GM21360 (cell line): ENCODE data around the gene DDX24.

Source experiments
- ATAC-seq: cut with Tn5 transposase; IDR thresholded peaks from one replicate; pipeline ENCODE4 v1.9.1; 2021; ENCODE audit warnings: mild to moderate bottlenecking, moderate library complexity; ENCODE audit not compliant: unreplicated experiment

Gene DDX24

DNA sequence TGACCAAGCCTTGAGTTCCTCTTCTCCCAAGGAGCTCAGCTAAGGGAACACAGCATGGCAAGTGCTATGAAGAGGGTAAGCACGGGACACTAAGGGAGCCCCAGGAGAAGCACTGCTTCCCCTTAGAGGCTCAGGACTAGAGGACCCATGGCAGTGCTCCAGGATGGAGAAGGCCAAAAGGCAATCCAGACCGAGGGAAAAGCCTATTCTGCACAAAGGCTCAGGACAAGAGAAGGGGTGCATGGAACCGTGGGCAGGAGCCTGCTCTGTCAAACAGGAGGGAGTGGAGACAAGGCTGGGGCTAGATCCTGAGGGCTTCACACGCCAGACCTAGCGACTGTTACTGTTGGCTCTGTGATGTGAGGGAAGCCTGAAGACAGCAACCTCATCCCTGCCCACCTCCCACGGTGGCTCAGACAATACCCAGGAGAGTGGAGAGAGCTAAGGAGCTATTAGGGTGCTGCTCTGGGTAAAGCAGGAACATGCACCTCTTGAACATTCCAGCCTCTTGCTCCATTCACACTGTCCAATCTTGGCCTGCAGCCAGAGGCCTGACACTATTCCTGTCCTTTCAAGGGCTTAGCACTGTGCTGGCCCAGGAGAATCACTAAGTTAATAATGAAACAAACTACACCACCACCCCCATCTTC, 30.6 kb downstream of the DDX24 start:
- no peak for ATAC-seq

DNA sequence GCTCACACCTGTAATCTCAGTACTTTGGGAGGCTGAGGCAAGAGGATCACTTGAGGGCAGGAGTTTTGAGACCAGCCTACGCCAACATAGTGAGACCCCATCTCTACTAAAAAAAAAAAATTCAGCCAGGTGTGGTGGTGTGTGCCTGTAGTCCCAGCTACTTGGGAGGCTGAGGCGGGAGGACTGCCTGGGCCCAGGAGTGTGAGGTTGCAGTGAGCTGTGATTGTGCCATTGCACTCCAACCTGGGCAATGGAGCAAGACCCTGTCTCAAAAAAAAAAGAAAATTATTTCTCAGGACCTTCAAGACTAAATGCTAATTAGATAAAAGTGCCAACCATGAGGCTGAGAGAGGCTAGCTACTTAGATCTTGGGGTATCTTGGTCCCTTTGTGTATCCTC, 31.4 kb downstream of the DDX24 start:
- ATAC-seq, result no peak

DNA sequence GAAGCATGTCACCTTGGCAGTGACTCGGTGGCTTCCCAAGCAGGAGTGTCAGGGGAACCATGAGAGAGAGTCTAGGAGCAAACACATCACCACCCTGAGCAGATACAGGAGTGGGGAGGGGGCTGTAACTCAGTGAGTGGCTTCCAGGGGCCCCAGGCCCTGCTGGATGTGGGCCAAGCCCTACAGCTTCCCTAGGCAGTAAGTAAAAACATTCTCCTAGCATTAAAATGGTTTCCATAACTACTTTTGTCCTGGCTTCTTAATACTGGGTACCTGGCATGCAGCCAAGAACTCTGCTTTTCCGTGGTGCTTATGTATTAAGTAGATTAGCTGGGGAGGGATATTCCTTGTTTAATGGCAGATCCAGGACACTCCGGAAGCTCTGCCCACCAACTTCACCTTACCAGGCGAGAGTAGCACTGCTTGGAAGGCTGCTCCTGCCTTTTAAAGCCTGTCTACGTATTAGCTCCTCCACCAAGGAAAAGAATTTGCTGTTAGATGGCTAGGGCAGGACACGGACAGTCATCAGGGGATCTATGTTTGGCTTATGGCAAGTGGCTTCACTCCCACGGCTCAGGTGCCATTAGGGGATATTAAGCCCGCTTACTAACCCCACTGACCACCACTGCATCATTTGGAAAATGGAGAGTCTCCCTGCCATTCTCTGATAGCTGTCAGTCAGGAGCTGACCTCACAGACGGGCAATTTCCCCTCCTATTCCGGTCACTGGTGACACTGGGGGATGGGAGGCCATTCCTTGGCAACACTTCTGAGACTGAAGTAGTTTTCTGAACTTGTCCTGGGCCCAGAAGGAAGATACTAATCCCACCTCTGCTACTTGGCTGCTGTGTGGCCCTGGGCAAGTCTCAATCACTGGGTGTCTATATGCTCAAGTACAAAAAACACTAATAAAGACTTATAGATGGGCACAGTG, 32.0 kb downstream of the DDX24 start:
- ATAC-seq, result no peak

DNA sequence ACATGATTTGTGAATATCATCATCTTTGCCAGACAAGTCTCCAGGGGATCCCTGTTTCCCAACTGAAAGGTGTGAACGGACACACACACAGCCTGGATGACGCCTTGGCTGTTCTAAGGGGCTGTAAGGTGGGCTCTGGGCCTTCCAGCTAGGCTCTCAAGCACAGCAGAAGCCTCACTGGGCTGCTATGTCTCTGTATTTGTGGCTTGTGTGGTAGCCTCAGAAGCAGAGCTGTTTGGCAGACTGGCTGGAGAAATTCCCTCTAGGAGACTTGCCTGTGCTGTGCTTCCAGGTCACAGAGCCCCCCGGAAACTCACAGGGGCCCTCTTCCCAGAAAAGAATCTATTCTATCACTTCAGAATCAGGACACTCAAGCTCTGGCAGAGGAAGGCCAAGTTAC, 33.4 kb downstream of the DDX24 start:
- ATAC-seq, result no peak

DNA sequence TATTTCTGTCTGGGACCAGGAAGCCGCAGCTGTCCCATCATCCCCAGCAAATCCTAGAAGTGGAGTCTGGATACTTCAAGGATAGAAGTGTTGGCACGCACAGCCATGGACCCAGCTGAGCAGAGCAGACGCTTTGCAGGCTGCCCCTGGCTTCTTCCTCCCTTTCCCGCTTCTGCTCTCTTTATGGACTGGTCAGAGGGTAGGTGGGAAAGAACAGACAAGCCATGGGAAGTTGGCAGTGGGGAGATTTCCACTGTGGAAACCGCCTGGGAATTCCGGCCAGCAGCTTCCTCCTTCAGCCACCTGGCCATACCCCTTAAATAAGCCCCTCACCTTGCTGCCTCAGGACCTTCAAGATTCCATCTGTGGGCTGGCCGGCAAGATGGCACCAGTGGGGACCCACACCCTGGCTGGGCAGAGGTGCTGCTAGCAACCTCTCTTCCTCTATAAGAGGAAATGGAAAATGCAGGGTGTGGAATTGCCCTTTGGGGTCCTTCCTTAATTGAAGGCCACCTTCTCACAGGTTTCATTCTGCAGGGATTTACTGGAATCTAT, 34.2 kb downstream of the DDX24 start:
- ATAC-seq, result no peak

DNA sequence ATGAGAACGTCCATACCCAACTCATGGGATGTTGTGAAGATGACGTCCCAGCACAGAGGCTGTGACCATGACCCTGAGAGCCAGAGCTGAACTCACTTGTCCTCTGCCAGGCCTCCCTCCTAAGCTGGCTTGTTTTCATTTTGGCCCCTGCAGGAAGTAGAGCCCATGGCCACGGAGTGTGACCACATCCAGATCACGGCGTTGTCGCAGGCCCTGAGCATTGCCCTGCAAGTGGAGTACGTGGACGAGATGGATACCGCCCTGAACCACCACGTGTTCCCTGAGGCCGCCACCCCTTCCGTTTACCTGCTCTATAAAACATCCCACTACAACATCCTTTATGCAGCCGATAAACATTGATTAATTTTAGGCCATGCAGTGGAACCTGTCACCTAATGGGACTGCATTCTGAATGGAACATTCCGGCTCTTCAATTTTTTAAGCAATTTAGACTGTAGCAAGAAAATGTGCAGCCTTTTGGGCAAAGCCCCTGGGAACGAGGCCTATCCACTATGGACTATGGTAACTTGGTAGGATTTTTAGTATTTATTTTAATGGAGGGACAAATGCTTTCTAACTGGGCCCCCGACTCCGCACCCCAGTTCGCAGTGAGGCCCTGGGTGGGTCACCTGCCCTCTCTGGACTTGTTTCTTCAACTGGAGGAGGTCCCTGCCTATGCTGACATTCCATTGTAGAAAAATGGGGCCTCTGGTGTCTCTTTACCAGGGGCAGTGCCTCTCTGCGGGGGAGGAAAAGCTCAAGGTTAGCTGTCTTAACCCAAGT, 35.2 kb downstream of the DDX24 start:
- no peak for ATAC-seq

DNA sequence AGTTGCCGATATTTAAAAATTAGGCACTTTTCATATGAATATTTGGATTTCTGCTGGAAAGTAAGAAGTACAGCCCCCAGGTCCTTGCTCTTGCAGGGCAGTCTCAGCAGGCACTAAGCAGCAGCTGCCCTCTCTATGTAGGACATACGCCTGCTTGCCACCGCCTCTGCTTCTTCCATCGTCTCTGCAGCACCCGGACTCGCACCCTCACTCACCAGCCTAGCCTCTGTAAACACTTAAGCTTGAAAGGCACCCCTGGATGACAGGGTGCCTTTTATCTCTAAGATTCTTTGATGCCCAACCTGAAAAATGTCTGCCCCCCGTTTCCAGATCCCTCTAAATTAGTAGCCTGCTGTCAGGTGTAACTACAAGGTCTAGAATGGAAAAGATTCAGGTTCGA, 35.9 kb downstream of the DDX24 start:
- ATAC-seq, result no peak

DNA sequence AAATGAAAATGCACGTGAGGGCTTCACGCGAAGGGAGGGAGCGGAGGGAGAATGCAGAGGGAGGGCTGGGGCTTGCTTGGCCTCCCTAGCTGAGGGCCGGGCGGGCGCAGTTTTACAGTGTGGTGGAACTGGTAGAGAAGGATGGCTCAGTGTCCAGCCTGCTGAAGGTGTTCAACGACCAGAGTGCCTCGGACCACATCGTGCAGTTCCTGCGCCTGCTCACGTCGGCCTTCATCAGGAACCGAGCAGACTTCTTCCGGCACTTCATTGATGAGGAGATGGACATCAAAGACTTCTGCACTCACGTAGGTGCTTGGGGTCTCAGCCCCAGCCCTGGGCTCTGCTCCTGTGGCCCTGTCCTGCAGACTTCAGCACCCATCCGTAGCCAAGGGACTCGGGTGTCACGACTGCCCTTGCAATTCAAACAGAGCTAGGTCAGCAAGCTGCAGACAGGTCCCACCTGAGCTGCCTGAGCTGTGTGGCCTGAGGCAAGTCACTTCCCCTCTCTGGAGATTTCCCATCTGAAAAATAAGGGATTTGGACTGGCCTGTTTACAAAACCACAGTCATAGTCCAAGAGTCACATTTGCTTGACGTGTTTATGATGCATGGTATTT, 36.4 kb downstream of the DDX24 start:
- ATAC-seq, result no peak

DNA sequence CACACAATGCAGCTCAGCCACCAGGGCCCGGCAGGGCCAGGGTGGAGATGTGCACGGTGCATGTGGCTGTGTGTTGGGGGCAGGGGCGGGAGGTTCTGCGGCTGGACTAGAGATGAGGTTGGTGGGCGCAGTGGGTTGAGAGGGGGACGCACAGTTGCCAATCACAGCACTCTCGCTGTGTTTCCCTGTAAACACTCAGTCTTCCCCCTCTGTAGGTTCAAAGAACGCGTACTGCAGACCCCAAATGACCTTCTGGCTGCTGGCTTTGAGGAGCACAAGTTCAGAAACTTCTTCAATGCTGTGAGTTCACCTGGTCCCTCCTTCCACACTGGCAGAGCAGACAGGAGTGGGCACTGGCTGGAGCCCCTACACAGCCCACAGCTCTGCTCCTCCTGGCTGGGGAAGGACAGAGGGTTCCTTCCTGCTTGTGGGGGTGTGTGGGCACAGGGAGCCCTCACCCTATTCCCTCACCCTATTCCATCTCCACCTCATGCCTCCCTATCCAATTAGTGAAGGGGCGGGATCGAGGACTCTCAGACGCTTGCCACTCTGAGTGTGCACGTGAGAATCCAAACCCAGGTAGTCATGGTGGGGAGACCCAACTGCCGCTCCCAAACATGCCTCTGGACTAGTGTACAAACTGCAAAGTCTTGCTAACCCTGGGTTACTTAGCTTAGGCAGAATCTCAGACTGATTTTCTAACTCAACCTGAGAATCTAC, 37.1 kb downstream of the DDX24 start:
- ATAC-seq, result no peak

DNA sequence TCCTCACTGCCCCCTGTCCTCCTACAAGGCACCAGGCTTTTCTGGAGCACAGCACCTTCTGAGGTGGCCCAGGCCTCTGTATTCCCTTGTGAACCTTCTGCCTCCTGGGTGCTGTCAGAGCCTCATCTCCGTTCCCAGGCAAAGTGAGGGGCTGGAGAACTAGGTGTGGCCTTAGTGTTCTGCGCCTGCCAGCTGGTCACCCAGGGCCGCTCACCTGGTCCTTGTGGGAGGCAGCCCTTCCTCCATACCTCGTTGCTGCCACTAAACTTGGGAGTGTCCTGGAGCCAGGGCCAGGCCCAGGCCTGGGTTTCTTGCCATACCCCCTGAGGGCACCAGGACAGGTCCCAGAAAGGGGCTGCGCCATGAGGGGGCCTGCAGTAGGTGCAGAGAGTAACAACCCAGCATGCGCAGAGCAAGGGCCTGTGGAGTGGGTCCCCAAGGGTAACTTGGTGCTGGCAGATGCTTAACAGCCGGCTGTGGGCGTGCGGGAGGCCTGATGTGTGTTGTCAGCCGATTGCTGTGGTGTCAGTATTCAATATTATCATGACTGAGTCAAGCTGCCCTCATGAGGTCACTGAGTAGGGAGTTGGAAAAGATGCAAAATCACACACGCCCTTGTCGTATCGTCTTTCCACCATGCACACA, 37.8 kb downstream of the DDX24 start:
- no peak for ATAC-seq

DNA sequence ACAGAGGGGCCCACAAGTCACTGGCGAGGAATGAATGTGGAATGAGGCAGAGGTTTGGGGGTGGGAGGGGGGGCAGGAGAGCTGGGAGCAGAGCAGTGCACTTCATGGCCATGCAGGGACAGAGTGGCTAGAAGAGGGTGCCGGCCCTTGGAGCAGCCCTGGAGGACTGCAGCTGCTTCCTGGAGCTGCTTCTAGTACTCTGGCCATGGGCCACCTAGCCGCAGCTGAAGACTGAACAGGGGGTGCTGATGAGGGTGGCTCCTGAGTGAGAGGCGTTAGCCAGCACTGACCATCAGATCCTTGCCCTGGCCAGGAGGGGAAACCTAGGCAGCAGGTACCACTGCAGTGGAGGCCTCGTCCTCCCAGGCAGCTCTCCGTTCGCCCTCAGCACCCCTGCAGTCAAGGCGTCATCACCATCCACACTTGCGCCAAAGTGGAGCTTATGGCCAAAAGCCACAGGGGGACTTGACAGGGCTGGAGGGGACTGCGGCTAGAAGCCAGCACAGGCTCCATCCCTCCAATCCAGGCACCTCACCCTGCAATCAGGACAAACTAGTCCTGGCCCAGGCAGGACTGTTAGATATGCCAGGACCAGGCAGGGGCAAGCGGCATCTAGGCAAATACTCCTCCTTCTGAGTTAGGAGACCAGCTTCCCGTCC, 38.4 kb downstream of the DDX24 start:
- no peak for ATAC-seq

DNA sequence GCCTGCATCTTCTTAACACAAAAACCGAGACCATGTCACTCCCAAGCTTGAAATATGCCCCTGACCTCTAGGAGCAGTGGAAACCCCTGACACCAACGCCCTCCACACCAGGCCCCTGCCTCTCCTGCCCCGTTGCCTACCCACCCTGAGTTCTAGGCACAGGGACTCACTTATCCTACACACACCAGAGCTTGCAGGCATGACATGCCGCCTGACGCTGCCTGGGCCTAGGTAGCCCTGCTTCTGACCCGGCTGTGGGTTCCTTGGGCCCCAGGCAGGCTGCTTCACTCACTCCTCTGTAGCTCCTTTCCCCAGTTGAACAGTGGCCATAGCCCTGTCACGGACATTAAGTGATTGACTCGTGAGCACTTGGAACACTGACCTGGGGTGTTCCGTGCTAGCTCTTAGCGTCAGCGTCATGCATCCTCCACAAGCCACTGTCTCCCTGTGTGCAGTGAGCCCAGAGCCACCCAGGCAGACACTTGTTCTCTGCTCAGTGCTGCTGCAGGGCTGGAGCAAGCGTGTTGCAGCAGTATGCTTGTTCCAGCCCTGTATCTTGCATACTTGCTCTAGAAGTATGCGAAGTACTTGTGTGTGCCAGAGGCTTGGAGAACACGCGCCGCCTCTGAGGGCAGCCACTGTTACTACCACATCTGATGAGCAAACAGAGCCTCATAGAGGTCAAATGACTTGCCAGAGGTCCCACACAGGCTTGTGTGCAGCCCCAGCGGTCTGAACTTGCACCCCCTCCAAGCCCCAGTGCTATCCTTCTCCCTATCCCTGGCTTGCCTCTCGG, 39.3 kb downstream of the DDX24 start:
- ATAC-seq, result no peak

DNA sequence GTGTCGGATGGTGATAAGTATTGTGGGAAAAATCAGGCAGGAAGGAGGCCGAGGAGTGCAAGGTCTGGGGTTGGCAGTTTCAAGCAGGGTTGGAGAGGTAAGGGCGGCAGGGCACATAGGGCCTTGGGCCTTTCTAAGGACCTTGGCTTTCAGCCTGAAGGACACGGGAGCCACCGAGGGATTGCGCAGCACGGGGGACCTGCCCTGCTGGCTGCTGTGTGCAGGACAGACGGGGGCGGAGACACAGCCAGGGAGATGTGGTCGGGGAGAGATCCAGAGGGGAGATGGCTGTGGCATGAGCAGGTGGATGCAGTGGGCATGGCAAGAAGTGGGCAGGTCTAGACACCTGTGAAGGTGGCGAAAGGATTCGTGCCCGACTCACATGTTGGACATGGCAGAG, 40.2 kb downstream of the DDX24 start:
- ATAC-seq, result no peak

DNA sequence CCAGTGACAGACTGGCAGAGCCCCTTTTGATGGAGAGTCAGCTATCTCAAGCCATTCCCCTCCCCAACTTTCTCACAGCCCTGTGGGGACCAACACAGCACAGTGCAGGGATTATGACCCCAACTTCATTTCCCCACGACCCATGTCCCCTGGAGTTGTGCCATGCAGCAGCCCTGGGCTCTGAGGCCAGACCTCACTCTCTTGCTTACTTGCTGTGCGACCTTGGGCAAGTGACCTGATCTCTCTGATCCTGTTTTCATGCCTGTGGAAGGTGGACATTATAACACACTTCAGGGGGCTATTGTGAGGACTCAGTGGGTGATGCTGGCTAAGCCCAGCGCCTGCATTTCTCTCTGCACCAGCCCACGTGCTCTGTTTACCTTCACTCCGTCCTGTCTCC, 40.8 kb downstream of the DDX24 start:
- no peak for ATAC-seq

DNA sequence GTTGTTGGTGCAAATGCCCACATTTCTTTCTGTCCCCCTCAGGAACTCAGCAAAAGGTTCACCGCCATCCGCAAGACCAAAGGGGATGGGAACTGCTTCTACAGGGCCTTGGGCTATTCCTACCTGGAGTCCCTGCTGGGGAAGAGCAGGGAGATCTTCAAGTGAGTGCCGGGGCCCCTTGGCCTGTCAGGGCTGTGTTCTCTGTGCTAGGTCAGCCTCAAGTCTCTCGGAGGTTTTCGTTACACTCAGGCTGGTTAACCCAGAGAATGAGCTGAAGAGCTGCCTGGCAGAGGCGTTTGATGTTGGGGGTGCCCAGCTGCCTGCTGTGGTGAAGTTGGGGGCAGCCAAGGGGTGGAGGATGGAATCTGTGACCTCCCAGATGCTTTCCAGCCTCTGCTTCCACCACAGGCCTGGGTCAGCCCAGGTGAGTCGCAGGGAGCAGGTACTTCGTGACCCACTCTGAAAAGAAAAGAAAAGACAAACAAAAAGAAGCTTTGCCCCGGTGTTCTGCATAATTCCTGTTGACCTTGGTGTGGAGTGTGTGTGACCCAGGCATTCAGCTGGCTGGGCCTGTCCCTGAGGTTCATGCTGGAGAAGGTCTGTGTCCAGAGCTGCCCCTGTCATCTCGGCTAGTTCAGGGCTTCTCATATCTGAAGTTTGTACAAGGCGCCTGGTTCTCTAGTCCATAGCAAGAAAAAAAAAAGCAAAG, 41.9 kb downstream of the DDX24 start:
- no peak for ATAC-seq

DNA sequence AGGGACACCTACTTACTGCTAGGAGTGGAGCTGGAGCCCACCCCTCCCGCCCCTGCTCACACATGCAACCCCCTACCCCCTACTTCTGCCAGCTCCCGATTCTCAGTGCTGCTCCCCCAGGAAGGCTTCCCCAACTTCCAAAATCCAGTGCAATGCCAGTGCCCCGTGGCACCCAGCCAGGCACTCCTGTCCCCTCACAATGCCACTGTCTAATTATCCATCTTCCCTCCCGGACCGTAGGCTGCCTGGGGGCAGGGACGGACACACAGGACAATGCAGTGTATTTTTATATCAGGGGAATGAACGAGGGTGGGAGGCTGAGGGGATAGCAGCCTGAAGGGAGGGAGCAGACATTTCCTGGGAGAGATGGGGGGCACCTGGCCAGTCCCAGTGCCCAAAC, 42.5 kb downstream of the DDX24 start:
- no peak for ATAC-seq

DNA sequence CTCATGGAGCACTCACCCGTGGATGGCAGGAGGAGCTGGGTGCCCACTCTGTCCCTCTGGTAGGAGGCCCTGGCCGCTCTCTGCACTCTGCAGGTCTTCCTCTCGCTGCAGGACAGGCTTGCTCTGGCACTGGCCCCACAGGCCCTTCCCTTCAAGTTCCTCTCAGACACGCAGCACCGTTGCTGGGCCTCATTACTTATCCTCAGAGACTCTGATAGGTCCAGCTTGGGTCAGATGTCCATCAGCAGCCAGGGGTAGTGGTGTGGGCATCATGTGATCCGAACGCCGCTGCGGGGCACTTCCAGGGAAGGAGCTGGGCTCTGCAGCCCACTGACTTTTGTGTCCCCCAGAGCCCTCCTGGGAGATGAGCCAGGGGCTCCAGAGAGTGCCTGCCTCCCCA, 43.0 kb downstream of the DDX24 start:
- no peak for ATAC-seq
